ENCODE measurements around the gene RRAGA.
"Not testable (repeated sequence)": the region's sequence is repeated elsewhere in the genome, so short reads cannot be mapped to it uniquely, and the experiment has no call there.

Gene RRAGA

DNA sequence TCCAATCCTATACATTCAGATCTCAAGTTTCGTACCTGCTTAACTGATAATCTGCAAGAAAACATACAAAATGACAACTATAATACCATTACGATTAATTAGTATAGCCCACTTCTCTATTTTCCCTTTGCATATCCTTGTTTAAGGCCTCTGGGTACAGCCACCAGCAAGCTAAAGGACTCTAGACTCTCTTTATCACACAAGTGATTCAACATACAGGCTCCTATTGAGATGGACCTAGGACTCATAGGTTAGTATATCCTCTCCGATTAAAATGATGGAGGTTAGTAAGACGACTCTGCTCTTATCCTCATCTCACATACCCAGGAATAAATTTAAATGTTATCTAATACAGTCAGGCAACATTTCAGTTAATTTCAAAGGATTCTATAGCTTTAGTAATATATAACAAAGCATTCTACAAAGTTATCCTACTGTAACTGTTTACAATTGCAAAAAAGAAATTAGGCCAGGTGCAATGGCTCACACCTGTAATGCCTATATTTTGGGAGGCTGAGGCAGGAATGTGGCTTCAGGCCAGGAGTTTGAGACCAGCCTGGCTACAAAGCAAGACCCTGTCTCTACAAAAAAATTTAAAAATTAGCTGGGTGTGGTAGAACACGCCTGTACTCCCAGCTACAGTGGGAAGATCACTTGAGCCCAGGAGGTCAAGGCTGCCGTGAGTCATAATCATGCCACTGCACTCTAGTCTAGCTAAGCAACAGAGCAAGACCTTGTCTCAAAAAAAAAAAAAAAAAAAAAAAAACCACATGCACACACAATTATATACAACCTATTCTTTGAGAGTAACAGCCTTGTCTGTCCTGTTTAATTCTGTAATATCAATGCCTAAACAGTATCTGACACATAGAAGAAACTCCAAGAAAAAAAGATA, 38.1 kb downstream of the RRAGA start:
- no peak for DNase-seq

DNA sequence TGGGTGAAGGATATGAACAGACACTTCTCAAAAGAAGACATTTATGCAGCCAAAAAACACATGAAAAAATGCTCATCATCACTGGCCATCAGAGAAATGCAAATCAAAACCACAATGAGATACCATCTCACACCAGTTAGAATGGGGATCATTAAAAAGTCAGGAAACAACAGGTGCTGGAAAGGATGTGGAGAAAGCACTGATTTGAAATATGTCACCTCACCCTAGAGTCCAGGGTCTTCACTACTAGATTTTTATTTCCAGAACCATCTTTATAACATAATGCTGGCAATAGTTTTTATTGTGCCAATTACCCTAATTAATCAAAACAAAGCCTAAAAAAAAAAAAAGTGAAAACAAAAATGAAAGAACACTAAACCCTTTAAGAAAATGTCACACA, 48.2 kb downstream of the RRAGA start:
- not testable (repeated sequence) for DNase-seq

Data from activated T-cell treated with anti-CD3 and anti-CD28 coated beads for 4 hours (primary cell).